ENCODE results near the gene ATP8A2.

GRCh38 chr13:25581351-25581750 is 209.6 kb downstream of the ATP8A2 start:
- TF ChIP-seq CTCF (IDR thresholded peaks at IDR 0.05): no peak
- no peak for TF ChIP-seq POLR2A (IDR thresholded peaks at IDR 0.05)
